ENCODE results near the gene M1AP. TPM values are rescaled to one million over a fixed set of nuclear protein-coding genes. Genes with fewer than 3 reads are reported as not detected.
"Not testable (repeated sequence)": the region's sequence is repeated elsewhere in the genome, so short reads cannot be mapped to it uniquely, and the experiment has no call there.

The M1AP gene
- polyA plus RNA-seq, 1 donor: 0.14 TPM

DNA sequence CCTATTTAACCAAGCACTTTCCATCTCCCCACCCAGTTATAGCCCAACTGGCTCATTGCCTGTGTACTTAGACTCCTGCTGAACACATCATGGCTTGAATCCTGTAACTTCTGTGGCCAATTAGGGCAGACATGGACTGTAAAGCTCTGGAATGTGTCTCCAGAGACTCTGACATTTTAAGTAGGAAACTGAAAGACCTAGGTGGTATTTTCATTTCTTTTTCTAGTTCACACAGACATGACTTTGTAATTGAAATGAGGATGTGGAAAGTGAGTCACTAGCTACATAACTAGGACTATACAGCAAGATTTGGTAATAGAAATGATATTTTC lies 81.4 kb downstream of the M1AP start:
- no peak for DNase-seq (ENCODE audit: low read depth)

DNA sequence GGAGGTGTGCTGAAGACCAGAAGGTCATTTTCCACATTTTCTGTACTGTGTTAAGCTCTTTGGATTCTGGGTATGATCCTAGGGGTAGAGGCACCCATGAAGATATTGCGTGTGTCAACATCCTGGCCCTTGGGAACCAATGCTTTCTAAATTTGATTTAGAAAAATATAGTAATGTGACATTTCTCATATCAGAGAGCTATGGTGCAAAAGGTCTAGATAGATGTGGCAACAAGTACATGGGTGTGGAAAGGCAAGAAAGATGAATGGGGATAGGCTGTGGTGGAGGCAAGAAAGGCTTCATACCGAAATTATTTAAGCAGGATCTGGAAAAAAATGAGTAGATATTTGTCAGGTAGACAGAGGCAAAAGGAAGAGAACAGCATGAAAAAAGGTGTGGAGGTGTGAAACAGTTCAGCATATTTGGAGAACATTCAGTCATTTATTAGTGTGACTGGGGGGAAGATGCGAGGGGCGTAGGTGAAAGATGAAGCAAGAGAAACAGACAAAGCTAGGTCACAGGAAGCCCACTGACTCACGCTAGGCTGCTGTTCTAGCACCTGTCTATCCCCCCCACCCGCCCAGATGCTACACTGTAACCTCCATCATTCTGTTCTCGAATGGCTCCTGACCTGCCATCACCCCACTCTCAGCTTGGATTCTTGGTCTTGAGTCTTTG lies 81.9 kb downstream of the M1AP start:
- no peak for DNase-seq (ENCODE audit: low read depth)

DNA sequence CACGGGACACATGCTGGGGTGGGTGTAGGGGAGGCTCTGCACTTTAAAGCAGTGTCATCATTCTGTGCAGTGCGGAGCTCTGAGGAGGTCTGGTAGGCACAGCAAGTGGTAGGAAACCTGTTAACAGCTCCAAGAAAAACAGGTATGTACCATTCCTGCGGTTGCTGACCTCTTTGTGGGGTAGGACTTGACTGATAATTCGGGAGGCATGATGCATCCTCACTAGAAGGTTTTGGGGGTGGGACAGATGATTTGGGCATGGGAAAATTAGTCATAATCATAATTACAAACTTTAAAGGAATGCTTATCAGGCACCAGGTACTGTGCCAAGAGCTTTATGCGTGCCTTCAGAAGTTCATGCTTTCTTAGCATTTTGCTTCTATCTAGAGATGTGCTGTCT lies 83.9 kb downstream of the M1AP start:
- no peak for DNase-seq (ENCODE audit: low read depth)

DNA sequence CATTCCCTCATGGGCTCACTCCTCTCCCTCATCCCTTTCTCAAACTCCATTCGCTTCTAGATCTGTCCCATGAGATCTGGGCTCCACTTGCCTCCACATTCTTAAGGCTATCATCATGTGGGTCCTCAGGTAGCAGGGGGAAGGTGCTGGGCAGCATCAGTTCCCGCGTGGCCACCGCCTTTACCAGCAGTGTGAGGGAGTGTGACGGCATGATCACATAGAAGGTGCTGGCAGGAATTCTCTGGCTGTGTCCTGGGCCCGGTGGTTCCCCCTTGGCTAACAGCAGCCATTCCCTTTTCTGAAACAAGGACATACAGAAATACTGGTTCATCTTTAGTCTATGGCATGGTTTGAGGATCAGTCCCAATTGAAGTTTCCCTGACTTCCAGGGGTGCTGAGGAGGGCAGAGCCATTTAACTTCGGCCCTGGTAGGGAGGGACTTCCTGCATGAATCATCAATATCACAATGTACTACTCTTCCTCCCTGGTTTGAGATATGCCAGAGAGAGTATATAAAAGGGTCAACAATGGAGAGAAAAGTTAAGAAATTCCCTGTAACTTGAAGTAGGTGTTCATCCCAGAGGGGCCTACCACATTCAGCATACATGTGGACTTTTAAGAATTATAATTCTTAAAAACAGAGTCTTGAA lies 85.9 kb downstream of the M1AP start:
- no peak for DNase-seq (ENCODE audit: low read depth)

- not testable (repeated sequence) for DNase-seq (ENCODE audit: low read depth)
These were observed 87.1 kb downstream of the M1AP start for GRCh38 chr2:74561022-74561421.

GRCh38 chr2:74560591-74560990 lies 87.5 kb downstream of the M1AP start:
- no peak for DNase-seq (ENCODE audit: low read depth)

DNA sequence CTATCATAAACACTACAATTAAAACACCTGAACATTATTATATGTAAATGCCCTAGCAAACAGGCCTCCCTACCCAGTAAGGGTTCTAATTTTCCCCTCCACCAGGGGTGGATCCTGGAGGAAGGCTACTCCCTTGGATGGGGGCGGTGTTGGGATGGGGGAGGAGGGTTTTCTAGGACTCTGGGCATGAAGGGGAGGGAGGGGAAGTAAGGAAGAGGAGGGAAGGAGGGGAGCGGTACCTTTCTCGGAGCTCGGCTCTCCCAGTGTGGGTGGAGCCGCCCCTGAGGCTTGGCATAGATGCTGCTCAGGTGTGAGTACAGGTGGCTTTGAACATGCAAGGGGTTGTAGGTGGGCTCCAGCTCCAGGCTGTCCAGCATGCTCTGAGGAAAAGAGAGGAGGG lies 88.2 kb downstream of the M1AP start:
- no peak for DNase-seq (ENCODE audit: low read depth)

DNA sequence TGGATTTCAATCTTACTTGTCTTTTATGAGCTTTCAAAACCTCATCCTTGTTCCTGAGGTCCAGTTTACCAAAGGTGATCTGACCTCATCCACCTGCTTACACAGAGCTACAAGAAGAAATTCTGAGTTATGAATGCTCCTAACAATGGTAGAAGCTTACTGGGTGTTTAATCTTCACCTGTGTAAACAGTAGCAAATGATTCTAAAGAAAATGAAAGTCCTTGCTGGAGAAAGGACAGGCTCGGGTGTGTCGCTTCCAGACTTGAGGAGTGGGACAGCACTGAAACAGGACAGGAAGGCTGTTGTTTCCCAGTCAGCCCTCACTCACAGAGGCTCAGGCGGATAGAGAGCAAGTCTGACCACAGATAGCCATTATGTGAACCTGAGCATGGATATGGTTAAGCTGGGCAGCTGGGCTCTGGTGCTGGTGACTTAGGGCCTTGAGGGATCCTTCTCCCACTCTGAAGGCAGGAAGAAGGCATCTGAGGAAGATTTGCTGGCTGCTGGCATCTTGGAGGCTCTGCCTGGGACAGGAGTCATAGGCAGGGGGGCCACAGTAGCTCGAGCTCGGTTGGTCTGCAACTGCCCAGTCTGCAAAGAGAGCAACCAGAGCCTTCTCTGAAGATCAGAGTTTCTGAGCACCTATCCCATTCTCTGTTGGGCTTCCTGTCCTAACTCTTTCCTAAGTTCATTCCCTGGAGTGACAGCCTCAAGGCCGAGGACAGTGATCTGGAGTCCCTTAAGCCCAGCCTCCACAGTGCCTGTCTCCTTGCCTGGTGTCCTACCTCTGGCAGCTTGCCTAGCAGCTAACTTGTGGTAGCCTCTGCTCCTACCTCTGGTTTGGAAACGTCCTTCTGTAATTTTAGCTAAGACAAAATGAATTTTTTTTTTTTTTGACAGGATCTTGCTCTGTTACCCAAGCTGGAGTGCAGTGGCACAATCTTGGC lies 89.6 kb downstream of the M1AP start:
- DNase-seq (ENCODE audit: low read depth): no peak

DNA sequence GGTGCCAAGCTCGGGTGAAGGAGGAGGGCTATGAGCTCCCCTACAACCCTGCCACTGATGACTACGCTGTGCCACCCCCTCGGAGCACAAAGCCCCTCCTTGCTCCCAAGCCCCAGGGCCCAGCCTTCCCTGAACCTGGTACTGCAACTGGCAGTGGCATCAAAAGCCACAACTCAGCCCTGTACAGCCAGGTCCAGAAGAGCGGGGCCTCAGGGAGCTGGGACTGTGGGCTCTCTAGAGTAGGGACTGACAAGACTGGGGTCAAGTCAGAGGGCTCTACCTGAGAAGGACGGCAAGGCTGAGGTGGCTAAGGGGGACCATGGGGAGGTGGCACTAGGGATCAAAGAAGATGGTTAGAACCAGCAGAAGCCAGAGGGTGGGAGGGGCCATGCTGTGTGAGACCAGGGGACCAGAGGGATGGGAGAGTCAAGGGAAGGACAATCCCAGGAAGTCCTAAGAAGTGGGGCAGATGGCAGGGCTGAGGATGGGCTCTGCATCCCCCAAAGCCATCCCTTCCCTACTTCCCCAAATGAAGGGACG lies 91.2 kb downstream of the M1AP start:
- DNase-seq (ENCODE audit: low read depth): no peak

- DNase-seq (ENCODE audit: low read depth): no peak
These were observed 92.0 kb downstream of the M1AP start for GRCh38 chr2:74556159-74556558.

DNA sequence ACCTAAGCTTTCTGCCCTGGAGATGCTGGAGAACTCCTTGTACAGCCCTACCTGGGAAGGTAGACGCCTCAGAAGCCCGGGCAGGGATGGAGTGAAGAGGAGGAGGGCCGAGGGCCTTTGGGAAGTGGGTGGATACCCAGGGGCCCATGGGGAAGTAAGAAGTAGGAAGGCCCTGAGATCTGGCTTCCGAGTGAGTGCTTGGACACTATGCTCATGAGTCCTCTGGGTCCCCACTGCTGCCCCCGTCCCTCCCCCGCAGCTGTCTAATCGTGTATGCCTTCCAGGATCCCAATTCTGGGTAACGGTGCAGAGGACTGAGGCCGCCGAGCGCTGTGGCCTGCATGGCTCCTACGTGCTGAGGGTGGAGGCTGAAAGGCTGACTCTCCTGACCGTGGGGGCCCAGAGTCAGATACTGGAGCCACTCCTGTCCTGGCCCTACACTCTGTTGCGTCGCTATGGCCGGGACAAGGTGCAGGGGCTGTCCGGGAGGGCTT lies 92.5 kb downstream of the M1AP start:
- DNase-seq (ENCODE audit: low read depth): no peak

- DNase-seq (ENCODE audit: low read depth): no peak
These were observed 93.2 kb downstream of the M1AP start for GRCh38 chr2:74554820-74555531.

DNA sequence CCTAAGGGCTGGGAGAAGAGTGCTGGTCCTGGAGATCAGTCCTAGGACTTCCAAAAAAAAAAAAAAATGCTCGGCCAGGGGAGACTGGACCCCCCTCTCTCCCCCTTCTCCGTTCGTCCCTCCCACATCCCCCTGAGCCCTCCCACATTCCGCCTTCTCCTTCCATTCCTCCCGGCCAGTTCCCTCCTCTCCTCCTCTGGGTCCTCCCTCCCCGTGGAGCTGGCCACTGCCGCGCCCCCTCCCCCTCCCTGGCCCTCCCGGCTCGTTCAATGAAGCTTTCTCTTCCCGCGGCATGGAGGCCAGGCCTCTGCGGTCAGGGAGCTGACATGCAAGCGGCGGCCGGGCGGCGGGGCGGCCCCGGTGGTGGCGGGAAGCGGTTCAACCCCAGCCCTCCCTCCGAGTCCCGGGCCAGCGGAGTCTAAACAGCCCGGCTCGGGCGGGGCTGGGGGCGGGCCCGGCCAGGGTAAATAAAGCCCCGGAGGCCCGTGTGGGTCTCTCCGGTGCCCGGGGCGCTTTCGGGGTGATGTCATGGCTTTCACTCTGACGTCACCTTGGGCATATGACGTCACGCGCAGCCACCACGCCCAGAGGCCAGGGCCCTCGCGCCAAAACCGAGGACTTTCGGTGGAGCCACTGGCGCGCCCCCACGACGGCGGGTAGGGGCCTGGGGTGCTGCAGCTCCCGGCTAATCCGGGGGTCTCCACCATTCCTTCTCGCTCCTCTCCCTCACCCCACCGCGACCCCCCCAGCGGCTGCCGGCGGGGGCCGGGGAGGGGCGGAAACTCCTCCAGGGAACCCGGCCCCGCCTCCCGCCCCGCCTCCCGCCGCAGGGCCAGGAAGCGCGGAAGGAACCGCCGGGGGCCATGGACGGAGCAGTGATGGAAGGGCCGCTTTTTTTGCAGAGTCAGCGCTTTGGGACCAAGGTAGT lies 94.0 kb downstream of the M1AP start, which contains the start of the genes DOK1 and LOXL3:
Gene DOK1, plus strand, starts transcription at position 829 of the 928 bp plus-strand sequence. Its CDS starts 35 bp downstream, at position 864.
Gene LOXL3, minus strand, starts transcription at position 51 of the 928 bp plus-strand sequence. CDS start 1,308 bp downstream, outside the sequence.
- no peak for DNase-seq (ENCODE audit: low read depth)

DNA sequence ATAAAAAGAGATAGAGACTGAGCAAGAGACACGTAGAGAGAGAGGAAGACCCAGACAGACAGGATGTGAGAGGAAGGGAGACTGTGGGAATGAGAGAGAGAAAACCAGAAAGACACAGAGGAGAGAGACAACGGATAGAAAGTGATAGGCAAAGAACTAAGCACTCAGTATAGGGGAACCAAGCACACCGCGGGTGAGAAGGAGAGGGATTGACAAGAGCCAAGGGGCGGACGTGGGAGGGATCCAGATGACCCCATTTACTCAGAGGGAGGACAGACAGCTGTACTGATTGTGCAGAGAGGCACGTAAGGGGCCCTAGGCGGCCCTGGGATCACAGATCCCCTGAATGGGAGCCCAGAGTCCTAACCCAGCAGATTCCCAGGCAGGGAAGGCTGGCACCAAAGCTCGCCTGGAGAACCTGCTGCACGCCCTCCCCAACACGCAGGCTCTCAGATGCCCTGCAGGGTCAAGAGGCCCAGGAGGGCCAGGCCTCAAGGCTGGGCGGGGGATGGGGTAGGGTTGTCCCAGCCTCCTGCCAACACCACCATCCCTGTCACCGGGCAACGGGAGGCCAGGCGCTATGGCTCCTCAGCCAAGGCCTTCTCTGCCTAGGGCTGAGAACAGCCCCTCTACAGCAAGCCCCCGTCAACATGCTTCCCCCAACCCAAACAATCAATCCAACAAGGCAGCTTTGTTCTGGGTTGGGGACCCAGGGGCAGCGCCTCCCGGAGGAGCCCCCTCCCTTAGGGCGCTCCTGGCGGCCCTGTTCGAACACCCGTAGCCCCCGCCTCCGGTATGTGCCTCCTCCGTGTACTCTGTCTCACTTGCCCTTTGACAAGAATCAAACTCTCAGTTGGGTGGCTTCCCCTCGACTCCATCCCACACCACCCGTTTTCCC lies 95.0 kb downstream of the M1AP start:
- no peak for DNase-seq (ENCODE audit: low read depth)

DNA sequence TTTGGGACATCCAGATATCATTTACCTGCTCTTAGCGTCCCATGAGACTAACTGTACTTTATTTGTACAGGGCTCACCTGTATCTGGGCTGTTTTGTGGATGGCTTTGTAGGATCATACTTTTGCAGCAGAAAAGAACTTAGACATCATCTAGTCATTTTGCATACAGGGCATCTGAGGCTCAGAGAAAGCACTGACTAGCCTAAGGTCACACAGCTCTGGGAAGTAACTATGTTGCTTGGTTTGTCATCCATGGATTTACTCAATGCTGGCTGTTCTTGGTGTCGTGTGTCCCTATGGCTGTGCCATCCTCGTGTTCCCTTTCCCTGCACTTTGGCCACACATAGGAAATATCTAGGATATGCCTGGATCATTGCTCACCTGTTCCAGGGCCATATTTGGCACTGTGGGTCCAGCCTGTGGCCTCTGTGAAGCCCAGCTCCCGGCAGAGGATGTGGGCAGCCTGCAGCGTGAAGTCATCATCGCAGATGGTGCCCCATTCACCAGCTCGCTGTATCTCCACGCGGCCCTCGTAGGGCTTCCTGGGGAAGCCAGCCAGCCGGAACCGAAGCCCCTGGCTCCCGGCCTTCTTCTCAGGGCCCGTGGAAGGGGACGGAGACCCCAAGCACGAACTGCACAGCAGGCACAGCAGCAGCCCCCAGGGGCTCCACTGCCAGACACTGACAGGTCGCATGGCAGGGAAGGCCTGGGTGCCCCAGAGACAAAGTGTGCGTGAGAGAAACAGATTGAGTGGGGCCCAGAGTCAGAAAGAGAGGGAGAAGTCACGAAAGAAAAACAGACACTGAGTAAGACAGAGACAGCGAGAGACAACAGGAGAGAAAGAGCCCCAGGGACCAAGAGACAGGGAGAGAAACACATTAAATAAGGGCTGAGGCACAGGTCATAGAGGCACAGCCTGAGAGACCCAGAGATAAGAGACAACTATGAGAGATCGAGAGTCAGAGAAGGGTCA lies 95.9 kb downstream of the M1AP start:
- no peak for DNase-seq (ENCODE audit: low read depth)

DNA sequence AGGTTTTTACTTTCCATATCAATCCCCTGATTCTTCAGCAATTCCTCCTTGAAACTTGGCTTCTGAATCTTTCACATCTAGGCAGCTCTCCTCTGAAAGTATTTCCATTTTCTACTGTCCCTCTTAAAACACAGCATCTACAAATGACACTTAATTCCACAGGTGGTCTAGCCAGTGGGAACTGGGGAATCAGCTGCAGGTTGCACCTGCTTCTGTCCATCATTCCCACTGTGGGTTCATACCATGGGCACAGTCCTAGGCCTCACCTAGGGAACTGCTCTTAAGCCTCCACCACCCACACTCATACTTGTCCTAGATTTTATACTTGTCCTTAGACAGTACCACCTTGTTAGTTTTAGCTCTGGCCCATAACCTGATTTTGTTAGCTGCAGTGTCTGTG lies 96.6 kb downstream of the M1AP start:
- no peak for DNase-seq (ENCODE audit: low read depth)

GRCh38 chr2:74550231-74550630 lies 97.9 kb downstream of the M1AP start:
- DNase-seq (ENCODE audit: low read depth): no peak

All from forelimb muscle (tissue), 1 donor.